WTC11 (cell line): Measurements from ENCODE around the gene HOXC11. TPM values are rescaled to one million over a fixed set of nuclear protein-coding genes. Genes with fewer than 3 reads are reported as not detected.

Source experiments
- ATAC-seq: fragments of 200-7000 bp; cut with Tn5 transposase; 2 replicates; pipeline ENCODE4 v1.10.0; 2021; ENCODE audit warnings: mild to moderate bottlenecking, moderate library complexity
- CTCF ChIA-PET: fragments of 300-600 bp; sonication (Branson Sonifier 250); formaldehyde crosslinking; loops from one replicate; lab custom pipeline; 2021; ENCODE audit warnings: antibody characterized with exemption; lab: Charles Lee
- POLR2A ChIA-PET: fragments of 350-600 bp; sonication (Branson Sonifier 250); formaldehyde crosslinking; loops from one replicate; lab custom pipeline; 2021; ENCODE audit warnings: antibody characterized with exemption; lab: Charles Lee
- DNase-seq: peaks from one replicate; pipeline ENCODE4 v3.0.0; 2021; ENCODE audit warnings: low spot score
- H3K27ac Mint-ChIP-seq: 2 replicates; pipeline ENCODE4 v1.8.0; 2021; ENCODE audit warnings: mixed read lengths
- H3K27me3 Mint-ChIP-seq: 2 replicates; pipeline ENCODE4 v1.8.0; 2021; ENCODE audit warnings: low read depth, mild to moderate bottlenecking, moderate library complexity, mixed read lengths
- H3K36me3 Mint-ChIP-seq: 2 replicates; pipeline ENCODE4 v1.8.0; 2021; ENCODE audit warnings: mixed read lengths
- H3K4me1 Mint-ChIP-seq: 2 replicates; pipeline ENCODE4 v1.8.0; 2022; ENCODE audit warnings: mixed read lengths
- H3K4me3 Mint-ChIP-seq: 2 replicates; pipeline ENCODE4 v1.8.0; 2021; ENCODE audit warnings: mild to moderate bottlenecking, moderate library complexity, mixed read lengths
- H3K9me3 Mint-ChIP-seq: 2 replicates; pipeline ENCODE4 v1.8.0; 2021; ENCODE audit warnings: mixed read lengths
- CBFB ChIP-seq: sonication (generic); formaldehyde crosslinking; IDR thresholded peaks from 2 replicates; pipeline ENCODE4 v1.8.1; 2022; ENCODE audit warnings: mild to moderate bottlenecking, low read depth, missing genetic modification reagents
- CREM ChIP-seq: sonication (generic); formaldehyde crosslinking; IDR thresholded peaks from 2 replicates; pipeline ENCODE4 v1.8.1; 2022; ENCODE audit warnings: mild to moderate bottlenecking, missing genetic modification reagents, moderate library complexity
- GTF2I ChIP-seq: fragments of 250-450 bp; sonication (Bioruptor Pico); conservative IDR thresholded peaks from 2 replicates; pipeline ENCODE4 v1.4.0; 2021; ENCODE audit warnings: mild to moderate bottlenecking
- IRF2 ChIP-seq: sonication (generic); formaldehyde crosslinking; IDR thresholded peaks from 2 replicates; pipeline ENCODE4 v1.8.0; 2022; ENCODE audit warnings: low read depth, missing genetic modification reagents, borderline replicate concordance
- MYBL2 ChIP-seq: sonication (generic); formaldehyde crosslinking; IDR thresholded peaks from 2 replicates; pipeline ENCODE4 v1.8.1; 2023; ENCODE audit warnings: mild to moderate bottlenecking, moderate library complexity, missing genetic modification reagents
- NR3C1 ChIP-seq: sonication (generic); formaldehyde crosslinking; conservative IDR thresholded peaks from 2 replicates; pipeline ENCODE4 v1.8.1; 2023; ENCODE audit warnings: low read depth, mild to moderate bottlenecking, missing genetic modification reagents
- SMAD4 ChIP-seq: sonication (generic); formaldehyde crosslinking; IDR thresholded peaks from 2 replicates; pipeline ENCODE4 v1.8.0; 2022; ENCODE audit warnings: mild to moderate bottlenecking, missing genetic modification reagents
- SOX15 ChIP-seq: fragments of 250-450 bp; sonication (Bioruptor Pico); IDR thresholded peaks from 2 replicates; pipeline ENCODE4 v1.9.0; 2021; ENCODE audit warnings: mild to moderate bottlenecking
- ZNF317 ChIP-seq: sonication (generic); formaldehyde crosslinking; IDR thresholded peaks from 2 replicates; pipeline ENCODE4 v1.8.1; 2023; ENCODE audit warnings: low read depth, mild to moderate bottlenecking, moderate library complexity, missing genetic modification reagents, borderline replicate concordance
- total RNA-seq: library from RNA; stranded (reverse); gene quantifications from 3 replicates; pipeline ENCODE4 v1.2.3, GENCODE V29; 2021
- TF ChIP-seq, protein P1 (sequence below): sonication (generic); formaldehyde crosslinking; IDR thresholded peaks from 2 replicates; pipeline ENCODE4 v1.8.1; 2022; ENCODE audit warnings: mild to moderate bottlenecking, moderate library complexity, missing genetic modification reagents
- TF ChIP-seq, protein P2 (sequence below): fragments of 250-450 bp; sonication (Bioruptor Pico); IDR thresholded peaks from 2 replicates; pipeline ENCODE4 v1.9.0; 2021; ENCODE audit warnings: mild to moderate bottlenecking
- TF ChIP-seq, protein P3 (sequence below): sonication (generic); formaldehyde crosslinking; IDR thresholded peaks from 2 replicates; pipeline ENCODE4 v1.8.1; 2023; ENCODE audit warnings: mild to moderate bottlenecking, missing genetic modification reagents
- TF ChIP-seq, protein P4 (sequence below): sonication (generic); formaldehyde crosslinking; IDR thresholded peaks from 2 replicates; pipeline ENCODE4 v1.8.1; 2022; ENCODE audit warnings: low read depth, missing genetic modification reagents, borderline replicate concordance
- TF ChIP-seq, protein P5 (sequence below): sonication (generic); formaldehyde crosslinking; IDR thresholded peaks from 2 replicates; pipeline ENCODE4 v1.8.1; 2023; ENCODE audit warnings: mild to moderate bottlenecking, moderate library complexity, missing genetic modification reagents

Gene HOXC11
- total RNA-seq, 1 experiment from 2014 or later = not detected

DNA sequence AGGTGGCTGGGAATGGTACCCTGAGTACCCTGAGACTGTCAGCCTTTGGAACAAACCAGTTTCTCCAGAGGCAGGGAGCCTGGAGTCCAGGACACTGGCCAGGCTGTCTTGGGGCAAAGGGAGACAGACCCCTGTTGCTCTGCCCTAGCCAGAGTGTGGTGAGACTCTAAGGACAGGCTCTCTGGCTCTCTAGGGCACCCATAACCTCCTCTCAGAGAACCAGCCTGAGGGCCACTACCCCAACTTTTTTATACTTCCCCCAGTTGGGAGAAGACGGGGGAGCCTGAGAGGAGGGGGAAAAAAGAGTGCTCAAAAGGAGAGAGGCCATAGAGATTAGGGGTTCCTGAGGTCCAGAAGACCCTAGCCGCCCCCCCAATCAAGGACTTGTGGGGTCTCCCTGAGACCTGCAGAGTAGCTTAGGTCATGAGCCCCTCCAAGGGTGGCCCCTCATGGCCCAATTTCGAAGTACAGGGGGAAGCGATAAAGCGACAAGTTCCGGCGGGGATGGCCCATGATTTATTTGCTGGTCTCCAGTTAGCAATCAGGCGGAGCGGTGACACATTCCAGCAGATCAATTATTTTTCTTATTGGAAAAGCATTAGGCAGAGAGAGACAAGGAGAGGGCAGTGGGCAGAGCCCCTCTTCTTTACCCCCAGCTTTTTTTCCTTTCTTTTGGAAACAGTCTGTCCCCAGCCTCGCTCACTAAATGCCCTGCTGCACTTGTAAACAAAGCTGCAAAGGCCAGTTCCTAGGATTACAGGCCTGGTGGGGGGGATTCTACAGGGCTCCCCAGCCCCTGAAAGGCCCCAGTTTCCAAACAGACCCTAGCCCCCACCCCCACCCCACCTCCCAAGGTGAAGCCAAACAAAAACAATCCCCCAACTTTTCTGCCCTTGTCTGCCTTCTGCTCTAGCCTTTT, 37.4 kb downstream of the HOXC11 start:
- Mint-ChIP-seq H3K4me3 (no peak overlapping the region), H3K4me1 (peaks cover 28% of the 10 kb centered on the region), H3K36me3 (no peaks in the 10 kb centered on the region), H3K27ac (no peak overlapping the region), H3K27me3 (peaks cover 100% of the 10 kb centered on the region), H3K9me3 (no peaks in the 10 kb centered on the region)
- ATAC-seq (no peak), DNase-seq (no peak)
- POLR2A ChIA-PET = no interaction called here
- TF ChIP-seq, protein P1, sequence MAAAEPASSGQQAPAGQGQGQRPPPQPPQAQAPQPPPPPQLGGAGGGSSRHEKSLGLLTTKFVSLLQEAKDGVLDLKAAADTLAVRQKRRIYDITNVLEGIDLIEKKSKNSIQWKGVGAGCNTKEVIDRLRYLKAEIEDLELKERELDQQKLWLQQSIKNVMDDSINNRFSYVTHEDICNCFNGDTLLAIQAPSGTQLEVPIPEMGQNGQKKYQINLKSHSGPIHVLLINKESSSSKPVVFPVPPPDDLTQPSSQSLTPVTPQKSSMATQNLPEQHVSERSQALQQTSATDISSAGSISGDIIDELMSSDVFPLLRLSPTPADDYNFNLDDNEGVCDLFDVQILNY (CRISPR knock-in tag) = no peak
- TF ChIP-seq, protein P2, sequence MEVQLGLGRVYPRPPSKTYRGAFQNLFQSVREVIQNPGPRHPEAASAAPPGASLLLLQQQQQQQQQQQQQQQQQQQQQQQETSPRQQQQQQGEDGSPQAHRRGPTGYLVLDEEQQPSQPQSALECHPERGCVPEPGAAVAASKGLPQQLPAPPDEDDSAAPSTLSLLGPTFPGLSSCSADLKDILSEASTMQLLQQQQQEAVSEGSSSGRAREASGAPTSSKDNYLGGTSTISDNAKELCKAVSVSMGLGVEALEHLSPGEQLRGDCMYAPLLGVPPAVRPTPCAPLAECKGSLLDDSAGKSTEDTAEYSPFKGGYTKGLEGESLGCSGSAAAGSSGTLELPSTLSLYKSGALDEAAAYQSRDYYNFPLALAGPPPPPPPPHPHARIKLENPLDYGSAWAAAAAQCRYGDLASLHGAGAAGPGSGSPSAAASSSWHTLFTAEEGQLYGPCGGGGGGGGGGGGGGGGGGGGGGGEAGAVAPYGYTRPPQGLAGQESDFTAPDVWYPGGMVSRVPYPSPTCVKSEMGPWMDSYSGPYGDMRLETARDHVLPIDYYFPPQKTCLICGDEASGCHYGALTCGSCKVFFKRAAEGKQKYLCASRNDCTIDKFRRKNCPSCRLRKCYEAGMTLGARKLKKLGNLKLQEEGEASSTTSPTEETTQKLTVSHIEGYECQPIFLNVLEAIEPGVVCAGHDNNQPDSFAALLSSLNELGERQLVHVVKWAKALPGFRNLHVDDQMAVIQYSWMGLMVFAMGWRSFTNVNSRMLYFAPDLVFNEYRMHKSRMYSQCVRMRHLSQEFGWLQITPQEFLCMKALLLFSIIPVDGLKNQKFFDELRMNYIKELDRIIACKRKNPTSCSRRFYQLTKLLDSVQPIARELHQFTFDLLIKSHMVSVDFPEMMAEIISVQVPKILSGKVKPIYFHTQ (CRISPR knock-in tag) = no peak
- no peak for TF ChIP-seq NR3C1 (CRISPR knock-in tag)
- TF ChIP-seq CBFB (CRISPR knock-in tag) = no peak
- TF ChIP-seq SMAD4 = no peak
- no peak for TF ChIP-seq GTF2I
- TF ChIP-seq, protein P3, sequence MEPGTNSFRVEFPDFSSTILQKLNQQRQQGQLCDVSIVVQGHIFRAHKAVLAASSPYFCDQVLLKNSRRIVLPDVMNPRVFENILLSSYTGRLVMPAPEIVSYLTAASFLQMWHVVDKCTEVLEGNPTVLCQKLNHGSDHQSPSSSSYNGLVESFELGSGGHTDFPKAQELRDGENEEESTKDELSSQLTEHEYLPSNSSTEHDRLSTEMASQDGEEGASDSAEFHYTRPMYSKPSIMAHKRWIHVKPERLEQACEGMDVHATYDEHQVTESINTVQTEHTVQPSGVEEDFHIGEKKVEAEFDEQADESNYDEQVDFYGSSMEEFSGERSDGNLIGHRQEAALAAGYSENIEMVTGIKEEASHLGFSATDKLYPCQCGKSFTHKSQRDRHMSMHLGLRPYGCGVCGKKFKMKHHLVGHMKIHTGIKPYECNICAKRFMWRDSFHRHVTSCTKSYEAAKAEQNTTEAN (CRISPR knock-in tag) = no peak
- TF ChIP-seq, protein P4, sequence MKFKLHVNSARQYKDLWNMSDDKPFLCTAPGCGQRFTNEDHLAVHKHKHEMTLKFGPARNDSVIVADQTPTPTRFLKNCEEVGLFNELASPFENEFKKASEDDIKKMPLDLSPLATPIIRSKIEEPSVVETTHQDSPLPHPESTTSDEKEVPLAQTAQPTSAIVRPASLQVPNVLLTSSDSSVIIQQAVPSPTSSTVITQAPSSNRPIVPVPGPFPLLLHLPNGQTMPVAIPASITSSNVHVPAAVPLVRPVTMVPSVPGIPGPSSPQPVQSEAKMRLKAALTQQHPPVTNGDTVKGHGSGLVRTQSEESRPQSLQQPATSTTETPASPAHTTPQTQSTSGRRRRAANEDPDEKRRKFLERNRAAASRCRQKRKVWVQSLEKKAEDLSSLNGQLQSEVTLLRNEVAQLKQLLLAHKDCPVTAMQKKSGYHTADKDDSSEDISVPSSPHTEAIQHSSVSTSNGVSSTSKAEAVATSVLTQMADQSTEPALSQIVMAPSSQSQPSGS (CRISPR knock-in tag) = no peak
- TF ChIP-seq MYBL2 (CRISPR knock-in tag) = no peak
- TF ChIP-seq, protein P5, sequence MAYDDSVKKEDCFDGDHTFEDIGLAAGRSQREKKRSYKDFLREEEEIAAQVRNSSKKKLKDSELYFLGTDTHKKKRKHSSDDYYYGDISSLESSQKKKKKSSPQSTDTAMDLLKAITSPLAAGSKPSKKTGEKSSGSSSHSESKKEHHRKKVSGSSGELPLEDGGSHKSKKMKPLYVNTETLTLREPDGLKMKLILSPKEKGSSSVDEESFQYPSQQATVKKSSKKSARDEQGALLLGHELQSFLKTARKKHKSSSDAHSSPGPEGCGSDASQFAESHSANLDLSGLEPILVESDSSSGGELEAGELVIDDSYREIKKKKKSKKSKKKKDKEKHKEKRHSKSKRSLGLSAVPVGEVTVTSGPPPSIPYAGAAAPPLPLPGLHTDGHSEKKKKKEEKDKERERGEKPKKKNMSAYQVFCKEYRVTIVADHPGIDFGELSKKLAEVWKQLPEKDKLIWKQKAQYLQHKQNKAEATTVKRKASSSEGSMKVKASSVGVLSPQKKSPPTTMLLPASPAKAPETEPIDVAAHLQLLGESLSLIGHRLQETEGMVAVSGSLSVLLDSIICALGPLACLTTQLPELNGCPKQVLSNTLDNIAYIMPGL (CRISPR knock-in tag) = no peak
- CTCF ChIA-PET = interaction anchor here (1.0 to 1.6 kb wide), 4 partner anchors 11 to 181 kb away, joined by 3 to 6 read pairs (median 4); partner anchors contain the start of gene HOXC13

DNA sequence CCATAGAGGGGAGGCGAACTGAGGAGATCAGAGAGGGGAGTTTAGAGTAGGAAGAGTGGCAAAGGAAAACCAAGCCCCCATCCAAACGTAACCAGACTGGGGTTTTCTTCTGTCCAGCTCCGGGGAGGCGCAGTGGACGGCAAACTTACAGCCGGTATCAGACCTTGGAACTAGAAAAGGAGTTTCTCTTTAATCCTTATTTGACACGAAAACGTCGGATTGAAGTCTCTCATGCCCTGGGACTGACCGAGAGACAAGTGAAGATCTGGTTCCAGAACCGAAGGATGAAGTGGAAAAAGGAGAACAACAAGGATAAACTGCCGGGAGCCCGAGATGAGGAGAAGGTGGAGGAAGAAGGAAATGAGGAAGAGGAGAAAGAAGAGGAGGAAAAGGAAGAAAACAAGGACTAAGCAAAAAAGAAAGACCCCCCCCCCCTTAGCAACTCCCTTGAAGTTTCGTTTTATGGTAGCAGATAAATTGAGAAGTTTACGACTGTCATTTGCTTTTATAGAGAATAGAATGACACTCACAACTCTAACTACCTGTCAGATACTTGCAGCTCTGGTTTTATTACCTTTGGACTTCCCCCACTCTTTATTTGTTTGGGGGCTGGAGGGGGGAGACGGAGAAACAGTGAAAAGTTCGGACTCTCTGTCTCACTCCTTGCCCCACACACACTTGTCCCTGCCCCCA, 38.2 kb downstream of the HOXC11 start:
- H3K4me3 Mint-ChIP-seq = no peak overlapping the region
- ATAC-seq (no peak), DNase-seq (no peak)
- peaks cover 100% of the 10 kb centered on the region for H3K27me3 Mint-ChIP-seq
- peaks cover 26% of the 10 kb centered on the region for H3K4me1 Mint-ChIP-seq
- H3K27ac Mint-ChIP-seq = no peak overlapping the region
- no peaks in the 10 kb centered on the region for H3K36me3 Mint-ChIP-seq
- POLR2A ChIA-PET = interaction anchor here (0.6 kb wide), 1 partner anchor 43 kb away, joined by 5 read pairs; no protein-coding TSS in a partner anchor
- no peaks in the 10 kb centered on the region for H3K9me3 Mint-ChIP-seq
- TF ChIP-seq CREM (CRISPR knock-in tag) (no peak), SMAD4 (no peak), IRF2 (CRISPR knock-in tag) (no peak), SOX15 (CRISPR knock-in tag) (no peak), ZNF317 (CRISPR knock-in tag) (no peak)
- TF ChIP-seq, protein P5 (CRISPR knock-in tag) = no peak
- CTCF ChIA-PET = interaction anchor here (1.0 to 1.4 kb wide), 3 partner anchors 13 to 180 kb away, joined by 3 to 4 read pairs (median 3); partner anchors contain the start of gene HOXC13
